Ovary (tissue), 3 donors: ENCODE results near the gene HPCAL4.

Experiments
- CTCF ChIP-seq, 3 donors: fragments of 450-650 bp in 2 of 3; fragments of 200-600 bp in 1 of 3; IDR thresholded peaks; one replicate each; pipeline versions ENCODE4 v1.5.1 to v1.8.0; 2016 to 2022; ENCODE audit warnings: antibody characterized with exemption in 3 of 3, mild to moderate bottlenecking in 1 of 3
- POLR2A ChIP-seq: fragments of 450-650 bp; IDR thresholded peaks from one replicate; pipeline ENCODE4 v1.6.1; 2017; ENCODE audit warnings: antibody characterized with exemption, mild to moderate bottlenecking, moderate library complexity
- donor health status: DM: no; HTN: no; CAD: no.

DNA sequence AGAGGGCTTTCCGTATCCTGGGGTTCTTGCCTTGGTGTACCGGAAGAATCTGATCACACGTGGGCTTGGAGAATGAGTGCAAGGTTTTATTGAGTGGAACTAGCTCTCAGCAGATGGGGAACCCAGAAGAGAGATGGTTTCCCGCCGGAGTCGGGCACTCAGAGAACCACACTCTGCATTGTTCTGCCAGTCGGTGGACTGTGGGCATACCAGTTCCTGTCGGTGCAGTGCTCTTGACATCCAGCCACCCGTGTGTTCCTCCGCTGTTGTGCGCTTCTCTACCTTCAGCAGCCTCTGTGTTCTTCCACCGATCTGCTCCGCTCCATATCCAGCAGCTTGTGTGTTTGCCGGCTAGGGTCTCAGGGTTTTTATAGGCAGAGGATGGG lies 36.7 kb upstream of the HPCAL4 start:
- TF ChIP-seq CTCF (IDR thresholded peaks at IDR 0.05) (no peak), POLR2A (no peak)
